Measurements from ENCODE around the gene KNCN. TPM values are rescaled to one million over a fixed set of nuclear protein-coding genes. Genes with fewer than 3 reads are reported as not detected.

Gene KNCN
- total and polyA plus RNA-seq, 2 experiments from 2014 or later: not detected

GRCh38 chr1:46517010-46517600 is 34.3 kb downstream of the KNCN start:
- H3K36me3 Mint-ChIP-seq (ENCODE audit: low read depth): no peaks in the 10 kb centered on the region
- peak; percentile 91 for DNase-seq (ENCODE audit: low spot score)
- Histone ChIP-seq H3K36me3 (ENCODE audit: insufficient read depth) (no peaks in the 10 kb centered on the region), H3K27me3 (ENCODE audit: insufficient read depth) (peaks cover 76% of the 10 kb centered on the region), H3K4me2 (peak overlapping the region; percentile 74), H3K9me2 (ENCODE audit: insufficient read depth) (no peaks in the 10 kb centered on the region), H4K20me1 (replicated peaks; ENCODE audit: insufficient read depth) (no peaks in the 10 kb centered on the region), H3K79me2 (replicated peaks; ENCODE audit: insufficient read depth) (no peaks in the 10 kb centered on the region), H2AFZ (no peak overlapping the region), H3K27ac (ENCODE audit: low read depth) (no peak overlapping the region), H3F3A (replicated peaks; ENCODE audit: low read depth) (0 out of 2 replicates have a peak, but pooled peaks cover 5% of the 10 kb centered on the region), H3K4me3 (peak overlapping the region; percentile 41), H3K4me1 (ENCODE audit: insufficient read depth) (peaks cover 43% of the 10 kb centered on the region)
- H3K27me3 Mint-ChIP-seq (ENCODE audit: insufficient read depth, low read depth, poor library complexity): peaks cover 54% of the 10 kb centered on the region
- H3K4me1 Mint-ChIP-seq: peaks cover 56% of the 10 kb centered on the region
- H3K27ac Mint-ChIP-seq: no peak overlapping the region
- H3K9me3 Mint-ChIP-seq: peaks cover 3% of the 10 kb centered on the region; the same call in 1 of the 3 replicates
- H3K4me3 Mint-ChIP-seq: peak overlapping the region; percentile 39; the same call in 2 of the 3 replicates
- TF ChIP-seq EZH2 (IDR thresholded peaks at IDR 0.05; ENCODE audit: low read depth, unreplicated experiment) (no peak), JUNB (IDR thresholded peaks at IDR 0.05; ENCODE audit: unreplicated experiment) (no peak), CTCF (conservative IDR thresholded peaks at IDR 0.05; ENCODE audit: low read depth in 2 of 2) (0 out of 4 replicates have a peak, but pooled peaks of 1 of the 2 experiments have one; percentile 10)
- TF ChIP-seq, protein P1, sequence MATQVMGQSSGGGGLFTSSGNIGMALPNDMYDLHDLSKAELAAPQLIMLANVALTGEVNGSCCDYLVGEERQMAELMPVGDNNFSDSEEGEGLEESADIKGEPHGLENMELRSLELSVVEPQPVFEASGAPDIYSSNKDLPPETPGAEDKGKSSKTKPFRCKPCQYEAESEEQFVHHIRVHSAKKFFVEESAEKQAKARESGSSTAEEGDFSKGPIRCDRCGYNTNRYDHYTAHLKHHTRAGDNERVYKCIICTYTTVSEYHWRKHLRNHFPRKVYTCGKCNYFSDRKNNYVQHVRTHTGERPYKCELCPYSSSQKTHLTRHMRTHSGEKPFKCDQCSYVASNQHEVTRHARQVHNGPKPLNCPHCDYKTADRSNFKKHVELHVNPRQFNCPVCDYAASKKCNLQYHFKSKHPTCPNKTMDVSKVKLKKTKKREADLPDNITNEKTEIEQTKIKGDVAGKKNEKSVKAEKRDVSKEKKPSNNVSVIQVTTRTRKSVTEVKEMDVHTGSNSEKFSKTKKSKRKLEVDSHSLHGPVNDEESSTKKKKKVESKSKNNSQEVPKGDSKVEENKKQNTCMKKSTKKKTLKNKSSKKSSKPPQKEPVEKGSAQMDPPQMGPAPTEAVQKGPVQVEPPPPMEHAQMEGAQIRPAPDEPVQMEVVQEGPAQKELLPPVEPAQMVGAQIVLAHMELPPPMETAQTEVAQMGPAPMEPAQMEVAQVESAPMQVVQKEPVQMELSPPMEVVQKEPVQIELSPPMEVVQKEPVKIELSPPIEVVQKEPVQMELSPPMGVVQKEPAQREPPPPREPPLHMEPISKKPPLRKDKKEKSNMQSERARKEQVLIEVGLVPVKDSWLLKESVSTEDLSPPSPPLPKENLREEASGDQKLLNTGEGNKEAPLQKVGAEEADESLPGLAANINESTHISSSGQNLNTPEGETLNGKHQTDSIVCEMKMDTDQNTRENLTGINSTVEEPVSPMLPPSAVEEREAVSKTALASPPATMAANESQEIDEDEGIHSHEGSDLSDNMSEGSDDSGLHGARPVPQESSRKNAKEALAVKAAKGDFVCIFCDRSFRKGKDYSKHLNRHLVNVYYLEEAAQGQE (IDR thresholded peaks at IDR 0.05; ENCODE audit: unreplicated experiment): no peak
- ATAC-seq: peak; percentile 84

GRCh38 chr1:46516200-46516950 is 35.1 kb downstream of the KNCN start:
- Mint-ChIP-seq H3K4me1 (peaks cover 57% of the 10 kb centered on the region), H3K27ac (no peak overlapping the region), H3K27me3 (ENCODE audit: insufficient read depth, low read depth, poor library complexity) (peaks cover 49% of the 10 kb centered on the region), H3K9me3 (peaks cover 3% of the 10 kb centered on the region; the same call in 1 of the 3 replicates), H3K4me3 (peak overlapping the region; percentile 39; the same call in 1 of the 3 replicates), H3K36me3 (ENCODE audit: low read depth) (no peaks in the 10 kb centered on the region)
- Histone ChIP-seq H3K36me3 (ENCODE audit: insufficient read depth) (no peaks in the 10 kb centered on the region), H3F3A (replicated peaks; ENCODE audit: low read depth) (0 out of 2 replicates have a peak, but pooled peaks cover 5% of the 10 kb centered on the region), H4K20me1 (replicated peaks; ENCODE audit: insufficient read depth) (no peaks in the 10 kb centered on the region), H2AFZ (no peak overlapping the region), H3K4me2 (peak overlapping the region; percentile 74), H3K9me2 (ENCODE audit: insufficient read depth) (no peaks in the 10 kb centered on the region), H3K4me3 (peak overlapping the region; percentile 41), H3K79me2 (replicated peaks; ENCODE audit: insufficient read depth) (no peaks in the 10 kb centered on the region), H3K27ac (ENCODE audit: low read depth) (no peak overlapping the region), H3K27me3 (ENCODE audit: insufficient read depth) (peaks cover 69% of the 10 kb centered on the region), H3K4me1 (ENCODE audit: insufficient read depth) (peaks cover 40% of the 10 kb centered on the region)
- DNase-seq (ENCODE audit: low spot score): no peak
- no peak for ATAC-seq
- TF ChIP-seq ZNF331 (CRISPR knock-in tag; IDR thresholded peaks at IDR 0.05; ENCODE audit: low read depth) (no peak), EZH2phosphoT487 (IDR thresholded peaks at IDR 0.05; ENCODE audit: unreplicated experiment) (no peak), STAT1 (IDR thresholded peaks at IDR 0.05; ENCODE audit: unreplicated experiment) (no peak)
- TF ChIP-seq, protein P2, sequence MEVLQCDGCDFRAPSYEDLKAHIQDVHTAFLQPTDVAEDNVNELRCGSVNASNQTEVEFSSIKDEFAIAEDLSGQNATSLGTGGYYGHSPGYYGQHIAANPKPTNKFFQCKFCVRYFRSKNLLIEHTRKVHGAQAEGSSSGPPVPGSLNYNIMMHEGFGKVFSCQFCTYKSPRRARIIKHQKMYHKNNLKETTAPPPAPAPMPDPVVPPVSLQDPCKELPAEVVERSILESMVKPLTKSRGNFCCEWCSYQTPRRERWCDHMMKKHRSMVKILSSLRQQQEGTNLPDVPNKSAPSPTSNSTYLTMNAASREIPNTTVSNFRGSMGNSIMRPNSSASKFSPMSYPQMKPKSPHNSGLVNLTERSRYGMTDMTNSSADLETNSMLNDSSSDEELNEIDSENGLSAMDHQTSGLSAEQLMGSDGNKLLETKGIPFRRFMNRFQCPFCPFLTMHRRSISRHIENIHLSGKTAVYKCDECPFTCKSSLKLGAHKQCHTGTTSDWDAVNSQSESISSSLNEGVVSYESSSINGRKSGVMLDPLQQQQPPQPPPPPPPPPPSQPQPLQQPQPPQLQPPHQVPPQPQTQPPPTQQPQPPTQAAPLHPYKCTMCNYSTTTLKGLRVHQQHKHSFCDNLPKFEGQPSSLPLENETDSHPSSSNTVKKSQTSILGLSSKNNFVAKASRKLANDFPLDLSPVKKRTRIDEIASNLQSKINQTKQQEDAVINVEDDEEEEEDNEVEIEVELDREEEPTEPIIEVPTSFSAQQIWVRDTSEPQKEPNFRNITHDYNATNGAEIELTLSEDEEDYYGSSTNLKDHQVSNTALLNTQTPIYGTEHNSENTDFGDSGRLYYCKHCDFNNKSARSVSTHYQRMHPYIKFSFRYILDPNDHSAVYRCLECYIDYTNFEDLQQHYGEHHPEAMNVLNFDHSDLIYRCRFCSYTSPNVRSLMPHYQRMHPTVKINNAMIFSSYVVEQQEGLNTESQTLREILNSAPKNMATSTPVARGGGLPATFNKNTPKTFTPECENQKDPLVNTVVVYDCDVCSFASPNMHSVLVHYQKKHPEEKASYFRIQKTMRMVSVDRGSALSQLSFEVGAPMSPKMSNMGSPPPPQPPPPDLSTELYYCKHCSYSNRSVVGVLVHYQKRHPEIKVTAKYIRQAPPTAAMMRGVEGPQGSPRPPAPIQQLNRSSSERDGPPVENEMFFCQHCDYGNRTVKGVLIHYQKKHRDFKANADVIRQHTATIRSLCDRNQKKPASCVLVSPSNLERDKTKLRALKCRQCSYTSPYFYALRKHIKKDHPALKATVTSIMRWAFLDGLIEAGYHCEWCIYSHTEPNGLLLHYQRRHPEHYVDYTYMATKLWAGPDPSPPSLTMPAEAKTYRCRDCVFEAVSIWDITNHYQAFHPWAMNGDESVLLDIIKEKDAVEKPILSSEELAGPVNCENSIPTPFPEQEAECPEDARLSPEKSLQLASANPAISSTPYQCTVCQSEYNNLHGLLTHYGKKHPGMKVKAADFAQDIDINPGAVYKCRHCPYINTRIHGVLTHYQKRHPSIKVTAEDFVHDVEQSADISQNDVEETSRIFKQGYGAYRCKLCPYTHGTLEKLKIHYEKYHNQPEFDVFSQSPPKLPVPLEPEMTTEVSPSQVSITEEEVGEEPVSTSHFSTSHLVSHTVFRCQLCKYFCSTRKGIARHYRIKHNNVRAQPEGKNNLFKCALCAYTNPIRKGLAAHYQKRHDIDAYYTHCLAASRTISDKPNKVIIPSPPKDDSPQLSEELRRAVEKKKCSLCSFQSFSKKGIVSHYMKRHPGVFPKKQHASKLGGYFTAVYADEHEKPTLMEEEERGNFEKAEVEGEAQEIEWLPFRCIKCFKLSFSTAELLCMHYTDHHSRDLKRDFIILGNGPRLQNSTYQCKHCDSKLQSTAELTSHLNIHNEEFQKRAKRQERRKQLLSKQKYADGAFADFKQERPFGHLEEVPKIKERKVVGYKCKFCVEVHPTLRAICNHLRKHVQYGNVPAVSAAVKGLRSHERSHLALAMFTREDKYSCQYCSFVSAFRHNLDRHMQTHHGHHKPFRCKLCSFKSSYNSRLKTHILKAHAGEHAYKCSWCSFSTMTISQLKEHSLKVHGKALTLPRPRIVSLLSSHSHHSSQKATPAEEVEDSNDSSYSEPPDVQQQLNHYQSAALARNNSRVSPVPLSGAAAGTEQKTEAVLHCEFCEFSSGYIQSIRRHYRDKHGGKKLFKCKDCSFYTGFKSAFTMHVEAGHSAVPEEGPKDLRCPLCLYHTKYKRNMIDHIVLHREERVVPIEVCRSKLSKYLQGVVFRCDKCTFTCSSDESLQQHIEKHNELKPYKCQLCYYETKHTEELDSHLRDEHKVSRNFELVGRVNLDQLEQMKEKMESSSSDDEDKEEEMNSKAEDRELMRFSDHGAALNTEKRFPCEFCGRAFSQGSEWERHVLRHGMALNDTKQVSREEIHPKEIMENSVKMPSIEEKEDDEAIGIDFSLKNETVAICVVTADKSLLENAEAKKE (CRISPR knock-in tag; IDR thresholded peaks at IDR 0.05): no peak
